Erythroblast (primary cell): ENCODE measurements around the gene ADAM12.

Experiments used
- GATA1 ChIP-seq: IDR thresholded peaks from 2 replicates; pipeline ENCODE4 v1.6.1; 2011; ENCODE audit warnings: low read depth, mild to moderate bottlenecking, control low read depth, low read length, moderate library complexity
- POLR2A ChIP-seq: IDR thresholded peaks from 2 replicates; pipeline ENCODE4 v1.6.1; 2011; ENCODE audit warnings: mild to moderate bottlenecking, low read length

DNA sequence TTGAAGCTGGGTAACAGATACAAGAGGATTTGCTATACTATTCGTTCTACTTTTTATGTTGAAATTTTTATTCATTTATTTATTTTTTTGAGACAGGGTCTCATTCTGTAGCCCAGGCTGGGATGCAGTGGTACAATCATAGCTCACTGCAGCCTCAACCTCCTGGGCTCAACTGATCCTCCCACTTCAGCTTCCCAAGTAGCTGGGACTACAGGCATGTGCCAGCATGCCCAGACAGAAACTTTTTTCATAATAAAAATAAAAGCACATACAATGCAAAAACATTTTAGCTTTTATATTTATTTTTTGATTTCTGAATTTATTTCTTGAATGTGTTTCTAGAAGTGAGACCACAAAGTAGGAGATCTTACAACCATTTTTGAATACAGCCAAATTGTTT is 420.7 kb downstream of the ADAM12 start:
- TF ChIP-seq POLR2A (no peak), GATA1 (no peak)
